HT1080 (cell line): ENCODE measurements around the gene ANG. TPM values are rescaled to one million over a fixed set of nuclear protein-coding genes. Genes with fewer than 3 reads are reported as not detected.

ENCODE experiments used
- DNase-seq: peaks from one replicate; pipeline ENCODE4 v3.0.0-alpha.2; 2015; ENCODE audit warnings: low read depth
- total RNA-seq: library from RNA; depleted of rRNA; stranded (reverse); fragments of >200 nt; shearing (Covaris generic); gene quantifications from 2 replicates; pipeline ENCODE4 v1.2.3, GENCODE V29; 2014

Gene ANG
- total RNA-seq, 1 experiment from 2014 or later: 0.77 TPM

GRCh38 chr14:20675669-20676068 is 12.9 kb upstream of the ANG start:
- DNase-seq: no peak

- no peak for DNase-seq
These were observed 12.5 kb upstream of the ANG start for GRCh38 chr14:20676072-20676471.

GRCh38 chr14:20679907-20680306 is 8.7 kb upstream of the ANG start:
- no peak for DNase-seq

GRCh38 chr14:20680363-20680762 is 8.2 kb upstream of the ANG start:
- DNase-seq: no peak

GRCh38 chr14:20680843-20681347 is 7.7 kb upstream of the ANG start:
- DNase-seq: no peak

GRCh38 chr14:20681348-20682126 is 7.0 kb upstream of the ANG start:
- peak; percentile 93 for DNase-seq

- DNase-seq: no peak
These were observed 6.5 kb upstream of the ANG start for GRCh38 chr14:20682127-20682434.

GRCh38 chr14:20682435-20683124 is 6.0 kb upstream of the ANG start:
- DNase-seq: peak; percentile 86

GRCh38 chr14:20683125-20683890 is 5.3 kb upstream of the ANG start:
- peak; percentile 95 for DNase-seq

GRCh38 chr14:20683891-20684661 is 4.5 kb upstream of the ANG start, which contains the start of gene RNASE4:
TSS of gene RNASE4 (plus strand) at chr14:20684560. CDS start at chr14:20699372, 14,812 bp downstream.
- peak; percentile 93 for DNase-seq

GRCh38 chr14:20684662-20685456 is 3.7 kb upstream of the ANG start:
- DNase-seq: no peak

GRCh38 chr14:20686386-20687143 is 2.0 kb upstream of the ANG start:
- no peak for DNase-seq

- no peak for DNase-seq
These were observed 1.0 kb upstream of the ANG start for GRCh38 chr14:20687362-20688166.

- peak; percentile 63 for DNase-seq
These were observed 2.5 kb downstream of the ANG start for GRCh38 chr14:20690848-20691640.

- DNase-seq: no peak
These were observed 3.7 kb downstream of the ANG start for GRCh38 chr14:20692116-20692751.

GRCh38 chr14:20696764-20697163 is 8.2 kb downstream of the ANG start:
- DNase-seq: no peak

- peak; percentile 76 for DNase-seq
These were observed 8.9 kb downstream of the ANG start for GRCh38 chr14:20697273-20698017.
